Keratinocyte (primary cell): Measurements from ENCODE around the gene DESI1. TPM values are rescaled to one million over a fixed set of nuclear protein-coding genes. Genes with fewer than 3 reads are reported as not detected.

Experiments used
- DNase-seq: peaks from one replicate; pipeline ENCODE4 v3.0.0-alpha.2; 2011; ENCODE audit warnings: low read depth, missing footprints, low spot score
- FAIRE-seq: peaks from 2 replicates; lab custom pipeline; 2011; peaks lifted over from hg19 to GRCh38; lab: Jason Lieb, UNC
- H2AFZ ChIP-seq: 2 replicates; pipeline ENCODE4 v1.6.0; 2012; ENCODE audit warnings: low read length, control low read depth, inconsistent platforms; ENCODE audit not compliant: control insufficient read depth
- H3K27ac ChIP-seq: 2 replicates; pipeline ENCODE4 v1.5.1; 2011; ENCODE audit warnings: low read length; ENCODE audit not compliant: control insufficient read depth, insufficient read depth
- H3K27me3 ChIP-seq: 3 replicates; pipeline ENCODE4 v1.6.0; 2011; ENCODE audit warnings: low read length; ENCODE audit not compliant: control insufficient read depth, insufficient read depth; ENCODE audit errors: extremely low read depth
- H3K36me3 ChIP-seq, 2 experiments: 2 replicates in 1 of 2; 3 replicates in 1 of 2; pipeline ENCODE4 v1.5.1; 2011; ENCODE audit warnings: low read length in 2 of 2, mild to moderate bottlenecking in 1 of 2; ENCODE audit not compliant: control insufficient read depth in 2 of 2, insufficient read depth in 2 of 2; ENCODE audit errors: extremely low read depth in 1 of 2
- H3K4me1 ChIP-seq: 3 replicates; pipeline ENCODE4 v1.5.1; 2011; ENCODE audit warnings: low read length; ENCODE audit not compliant: control insufficient read depth, insufficient read depth; ENCODE audit errors: extremely low read depth
- H3K4me2 ChIP-seq: 3 replicates; pipeline ENCODE4 v1.6.0; 2011; ENCODE audit warnings: low read depth, low read length; ENCODE audit not compliant: control insufficient read depth, insufficient read depth; ENCODE audit errors: extremely low read depth
- H3K4me3 ChIP-seq, 3 experiments: fragments of 200-600 bp in 1 of 3; sonication (generic) in 1 of 3; 2 replicates in 2 of 3; 3 replicates in 1 of 3; pipeline ENCODE4 v1.5.1; 2011 to 2016; ENCODE audit warnings: low read length in 3 of 3, mild to moderate bottlenecking in 3 of 3, control low read depth in 2 of 3, inconsistent platforms in 1 of 3, low read depth in 1 of 3, mixed read lengths in 1 of 3, mixed run types in 1 of 3, moderate library complexity in 1 of 3; ENCODE audit not compliant: control insufficient read depth in 2 of 3, insufficient read depth in 2 of 3; ENCODE audit errors: extremely low read depth in 1 of 3
- H3K79me2 ChIP-seq: 2 replicates; pipeline ENCODE4 v1.6.0; 2012; ENCODE audit warnings: low read length; ENCODE audit not compliant: control insufficient read depth, insufficient read depth
- H3K9ac ChIP-seq: 3 replicates; pipeline ENCODE4 v1.6.0; 2011; ENCODE audit warnings: low read length; ENCODE audit not compliant: control insufficient read depth, insufficient read depth; ENCODE audit errors: extremely low read depth
- H3K9me1 ChIP-seq: 3 replicates; pipeline ENCODE4 v1.6.0; 2011; ENCODE audit warnings: low read length; ENCODE audit not compliant: control insufficient read depth, insufficient read depth; ENCODE audit errors: extremely low read depth
- H3K9me3 ChIP-seq: 2 replicates; pipeline ENCODE4 v1.5.1; 2012; ENCODE audit warnings: low read depth, low read length; ENCODE audit not compliant: control insufficient read depth
- H4K20me1 ChIP-seq: 3 replicates; pipeline ENCODE4 v1.6.0; 2011; ENCODE audit warnings: low read length; ENCODE audit not compliant: control insufficient read depth, insufficient read depth; ENCODE audit errors: extremely low read depth
- CTCF ChIP-seq, 3 experiments: IDR thresholded peaks in 1 of 3; conservative IDR thresholded peaks in 1 of 3; optimal IDR thresholded peaks in 1 of 3; 2 replicates in 2 of 3; 3 replicates in 1 of 3; pipeline versions ENCODE3 to v1.5.1; 2011; ENCODE audit warnings: low read length in 3 of 3, mild to moderate bottlenecking in 3 of 3, moderate library complexity in 2 of 3, control low read depth in 1 of 3, inconsistent platforms in 1 of 3; ENCODE audit not compliant: insufficient read depth in 2 of 3; ENCODE audit errors: extremely low read depth in 1 of 3
- EZH2 ChIP-seq: IDR thresholded peaks from one replicate; pipeline ENCODE4 v1.6.1; 2012; ENCODE audit warnings: inconsistent platforms, mild to moderate bottlenecking, low read length, moderate library complexity
- dilution Hi-C: fragments of 300-500 bp; cut with MboI; formaldehyde crosslinking; loops from one replicate; pipeline ENCODE4 v1.7.0; 2020; ENCODE audit warnings: low sequenced_read_pairs; ENCODE audit not compliant: extremely low pct_ligation_motif_present
- polyA plus RNA-seq, 5 experiments: library from polyadenylated mRNA; depleted of rRNA in 3 of 5; stranded (reverse) in 3 of 5; stranded (forward) in 1 of 5; unstranded in 1 of 5; fragments of >200 nt; gene quantifications; 1 replicate in 1 of 5; 2 replicates in 3 of 5; 3 replicates in 1 of 5; pipeline versions ENCODE4 v1.2.1 to v1.2.3, GENCODE V29; 2011 to 2012; ENCODE audit warnings: missing spikeins in 2 of 5, low read depth in 1 of 5, low replicate concordance in 1 of 5

The DESI1 gene
- polyA plus RNA-seq, 1 donor (not counting 4 experiments of a cell fraction or from before 2014, with no cell fraction given): 32.8 TPM

DNA sequence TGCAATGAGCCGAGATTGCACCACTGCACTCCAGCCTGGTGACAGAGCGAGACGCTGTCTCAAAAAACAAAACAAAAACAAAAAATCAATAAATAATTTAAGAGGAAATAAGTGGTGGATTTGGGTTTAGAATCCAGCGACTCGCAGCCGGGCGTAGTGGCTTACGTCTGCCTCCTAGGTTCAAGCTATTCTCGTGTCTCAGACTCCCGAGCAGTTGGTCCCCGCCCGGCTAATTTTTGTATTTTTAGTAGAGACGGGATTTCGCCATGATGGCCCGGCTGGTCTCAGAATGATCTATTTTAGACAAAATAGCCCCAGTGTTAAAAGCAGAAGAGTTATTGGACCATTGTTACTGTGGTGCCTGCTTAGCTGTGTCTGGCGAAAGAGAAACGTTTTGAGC, 38.0 kb upstream of the DESI1 start:
- TF ChIP-seq CTCF (optimal IDR thresholded peaks at IDR 0.05 in 1 of 3, IDR thresholded peaks at IDR 0.05 in 1 of 3, conservative IDR thresholded peaks at IDR 0.05 in 1 of 3; ENCODE audit: extremely low read depth in 1 of 3, insufficient read depth in 2 of 3, low read length in 3 of 3) (no peak), EZH2 (no peak)
- no peak overlapping the region for H3K4me3 ChIP-seq
- dilution Hi-C loops: no loop called here
- peaks cover 1% of the 10 kb centered on the region for H3K79me2 ChIP-seq
- peaks cover 3% of the 10 kb centered on the region for H4K20me1 ChIP-seq
- H3K9me3 ChIP-seq: no peaks in the 10 kb centered on the region
- no peak overlapping the region for H3K4me2 ChIP-seq
- no peak overlapping the region for H3K9ac ChIP-seq
- no peak overlapping the region for H3K27ac ChIP-seq
- H3K36me3 ChIP-seq: peaks cover 41 to 74% of the 10 kb centered on the region in 2 experiments
- H3K9me1 ChIP-seq: no peaks in the 10 kb centered on the region
- H2AFZ ChIP-seq: no peak overlapping the region
- no peaks in the 10 kb centered on the region for H3K27me3 ChIP-seq
- DNase-seq: no peak
- FAIRE-seq: no peak
- no peaks in the 10 kb centered on the region for H3K4me1 ChIP-seq

DNA sequence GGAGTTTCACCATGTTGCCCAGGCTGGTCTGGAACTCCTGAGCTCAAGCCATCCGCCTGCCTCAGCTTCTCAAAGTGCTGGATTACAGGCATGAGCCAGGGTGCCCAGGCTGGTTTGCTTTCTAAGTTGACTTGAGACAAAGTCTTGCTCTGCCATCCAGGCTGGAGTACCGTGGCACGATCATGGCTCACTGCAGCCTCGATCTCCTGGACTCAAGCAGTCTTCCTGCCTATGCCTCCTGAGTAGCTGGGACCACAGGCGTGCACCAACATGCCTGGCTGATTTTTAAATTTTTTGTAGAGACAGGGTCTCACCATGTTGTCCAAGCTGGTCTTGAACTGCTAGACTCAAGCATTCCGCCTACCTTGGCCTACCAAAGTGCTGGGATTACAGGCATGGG, 36.9 kb upstream of the DESI1 start:
- Histone ChIP-seq H3K4me2 (no peak overlapping the region), H3K9ac (no peak overlapping the region), H3K27me3 (no peaks in the 10 kb centered on the region), H3K9me1 (no peaks in the 10 kb centered on the region), H3K27ac (no peak overlapping the region), H3K79me2 (peaks cover 1% of the 10 kb centered on the region), H3K4me1 (no peaks in the 10 kb centered on the region), H2AFZ (no peak overlapping the region), H3K4me3 (no peak overlapping the region), H3K9me3 (no peaks in the 10 kb centered on the region), H3K36me3 (peaks cover 51 to 69% of the 10 kb centered on the region in 2 experiments), H4K20me1 (peaks cover 5% of the 10 kb centered on the region)
- FAIRE-seq (peak; percentile 49), DNase-seq (no peak)
- TF ChIP-seq EZH2 (no peak), CTCF (optimal IDR thresholded peaks at IDR 0.05 in 1 of 3, IDR thresholded peaks at IDR 0.05 in 1 of 3, conservative IDR thresholded peaks at IDR 0.05 in 1 of 3; ENCODE audit: extremely low read depth in 1 of 3, insufficient read depth in 2 of 3, low read length in 3 of 3) (no peak)
- dilution Hi-C loops: no loop called here
